ENCODE data around the gene TNFRSF19.
A peak's percentile ranks its signal among the peaks of the same experiment; 100 is the strongest.
"Not testable (repeated sequence)": the region's sequence is repeated elsewhere in the genome, so short reads cannot be mapped to it uniquely, and the experiment has no call there.

TNFRSF19 gene

GRCh38 chr13:23571431-23571830 lies 1.2 kb downstream of the TNFRSF19 start:
- no peak for DNase-seq

GRCh38 chr13:23572836-23573235 lies 2.6 kb downstream of the TNFRSF19 start:
- DNase-seq, result no peak

GRCh38 chr13:23574421-23575145 lies 4.4 kb downstream of the TNFRSF19 start:
- no peak for DNase-seq

- DNase-seq, result no peak
Observed at GRCh38 chr13:23575632-23576031, 5.4 kb downstream of the TNFRSF19 start.

GRCh38 chr13:23578411-23579071 lies 8.3 kb downstream of the TNFRSF19 start:
- DNase-seq, result peak; percentile 73 to 78

GRCh38 chr13:23579072-23579895 lies 9.1 kb downstream of the TNFRSF19 start:
- peak; percentile 93 to 96 for DNase-seq

- no peak for DNase-seq
Observed at GRCh38 chr13:23579896-23580683, 9.9 kb downstream of the TNFRSF19 start.

GRCh38 chr13:23580684-23581060 lies 10.5 kb downstream of the TNFRSF19 start:
- DNase-seq, result no peak

- no peak for DNase-seq
Observed at GRCh38 chr13:23583491-23583890, 13.3 kb downstream of the TNFRSF19 start.

GRCh38 chr13:23584275-23584674 lies 14.1 kb downstream of the TNFRSF19 start:
- DNase-seq, result no peak

GRCh38 chr13:23586336-23586735 lies 16.1 kb downstream of the TNFRSF19 start:
- DNase-seq, result no peak

- DNase-seq, result no peak
Observed at GRCh38 chr13:23588666-23589065, 18.5 kb downstream of the TNFRSF19 start.

GRCh38 chr13:23592596-23592995 lies 22.4 kb downstream of the TNFRSF19 start:
- no peak for DNase-seq

- no peak for DNase-seq
Observed at GRCh38 chr13:23593148-23593547, 22.9 kb downstream of the TNFRSF19 start.

- not testable (repeated sequence) for DNase-seq
Observed at GRCh38 chr13:23594290-23594689, 24.1 kb downstream of the TNFRSF19 start.

GRCh38 chr13:23598369-23598768 lies 28.2 kb downstream of the TNFRSF19 start:
- DNase-seq, result no peak

- no peak for DNase-seq
Observed at GRCh38 chr13:23599083-23599925, 29.1 kb downstream of the TNFRSF19 start.

GRCh38 chr13:23600100-23600499 lies 29.9 kb downstream of the TNFRSF19 start:
- no peak for DNase-seq

- no peak for DNase-seq
Observed at GRCh38 chr13:23600534-23600933, 30.3 kb downstream of the TNFRSF19 start.

GRCh38 chr13:23605831-23606230 lies 35.6 kb downstream of the TNFRSF19 start:
- no peak for DNase-seq

GRCh38 chr13:23608138-23608537 lies 37.9 kb downstream of the TNFRSF19 start:
- DNase-seq, result no peak

All from stimulated activated CD4-positive, alpha-beta T cell treated with anti-CD3 and anti-CD28 coated beads, Interleukin-2, amount 100 ng/mL, for 24 hours (primary cell).